PFSK-1 (cell line): ENCODE measurements around the gene NDST1.

Experiments used
- FOXP2 ChIP-seq: optimal IDR thresholded peaks from 2 replicates; pipeline ENCODE3; 2011; ENCODE audit warnings: borderline replicate concordance, control low read depth, inconsistent platforms; ENCODE audit not compliant: insufficient read depth; ENCODE audit errors: extremely low read length, extremely low read depth
- POLR2AphosphoS5 ChIP-seq: IDR thresholded peaks from 2 replicates; pipeline ENCODE4 v1.6.1; 2012; ENCODE audit warnings: low read depth, mild to moderate bottlenecking, control low read depth, low read length, moderate library complexity
- SIN3A ChIP-seq: IDR thresholded peaks from 2 replicates; pipeline ENCODE4 v1.6.1; 2012; ENCODE audit warnings: mild to moderate bottlenecking, low read length, moderate library complexity, borderline replicate concordance; ENCODE audit not compliant: insufficient read depth
- TAF1 ChIP-seq: IDR thresholded peaks from 2 replicates; pipeline ENCODE4 v1.6.1; 2012; ENCODE audit warnings: low read length, control low read depth, borderline replicate concordance; ENCODE audit not compliant: insufficient read depth
- TF ChIP-seq, protein P1 (sequence below), 2 experiments: IDR thresholded peaks; 2 replicates each; pipeline versions ENCODE4 v1.6.1 to v1.8.0; 2011 to 2012; ENCODE audit warnings: low read depth in 2 of 2, low read length in 2 of 2, control low read depth in 1 of 2, inconsistent platforms in 1 of 2, mild to moderate bottlenecking in 1 of 2, moderate library complexity in 1 of 2; ENCODE audit not compliant: insufficient read depth in 1 of 2

DNA sequence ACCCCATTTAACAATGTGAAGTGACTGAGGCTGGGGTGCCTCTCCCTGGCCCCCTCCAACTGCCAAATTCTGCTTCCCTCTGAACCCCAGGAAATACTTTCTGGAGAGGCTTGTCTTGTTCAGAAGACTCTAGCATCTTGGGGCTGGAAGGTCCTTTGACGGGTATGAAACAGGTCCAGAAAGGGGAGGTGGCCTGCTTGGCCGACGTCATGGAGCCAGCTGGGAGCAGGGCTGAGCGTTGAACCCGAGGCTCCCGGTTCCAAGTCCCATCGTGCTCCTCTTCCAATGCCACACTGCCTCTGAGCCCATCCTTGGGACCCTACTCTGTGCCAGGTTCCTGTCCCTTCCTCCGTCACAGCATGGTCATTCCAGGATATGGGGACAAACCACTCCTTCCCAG, 46.9 kb downstream of the NDST1 start:
- TF ChIP-seq POLR2AphosphoS5 (no peak), TAF1 (no peak), SIN3A (no peak), FOXP2 (no peak)
- TF ChIP-seq, protein P1, sequence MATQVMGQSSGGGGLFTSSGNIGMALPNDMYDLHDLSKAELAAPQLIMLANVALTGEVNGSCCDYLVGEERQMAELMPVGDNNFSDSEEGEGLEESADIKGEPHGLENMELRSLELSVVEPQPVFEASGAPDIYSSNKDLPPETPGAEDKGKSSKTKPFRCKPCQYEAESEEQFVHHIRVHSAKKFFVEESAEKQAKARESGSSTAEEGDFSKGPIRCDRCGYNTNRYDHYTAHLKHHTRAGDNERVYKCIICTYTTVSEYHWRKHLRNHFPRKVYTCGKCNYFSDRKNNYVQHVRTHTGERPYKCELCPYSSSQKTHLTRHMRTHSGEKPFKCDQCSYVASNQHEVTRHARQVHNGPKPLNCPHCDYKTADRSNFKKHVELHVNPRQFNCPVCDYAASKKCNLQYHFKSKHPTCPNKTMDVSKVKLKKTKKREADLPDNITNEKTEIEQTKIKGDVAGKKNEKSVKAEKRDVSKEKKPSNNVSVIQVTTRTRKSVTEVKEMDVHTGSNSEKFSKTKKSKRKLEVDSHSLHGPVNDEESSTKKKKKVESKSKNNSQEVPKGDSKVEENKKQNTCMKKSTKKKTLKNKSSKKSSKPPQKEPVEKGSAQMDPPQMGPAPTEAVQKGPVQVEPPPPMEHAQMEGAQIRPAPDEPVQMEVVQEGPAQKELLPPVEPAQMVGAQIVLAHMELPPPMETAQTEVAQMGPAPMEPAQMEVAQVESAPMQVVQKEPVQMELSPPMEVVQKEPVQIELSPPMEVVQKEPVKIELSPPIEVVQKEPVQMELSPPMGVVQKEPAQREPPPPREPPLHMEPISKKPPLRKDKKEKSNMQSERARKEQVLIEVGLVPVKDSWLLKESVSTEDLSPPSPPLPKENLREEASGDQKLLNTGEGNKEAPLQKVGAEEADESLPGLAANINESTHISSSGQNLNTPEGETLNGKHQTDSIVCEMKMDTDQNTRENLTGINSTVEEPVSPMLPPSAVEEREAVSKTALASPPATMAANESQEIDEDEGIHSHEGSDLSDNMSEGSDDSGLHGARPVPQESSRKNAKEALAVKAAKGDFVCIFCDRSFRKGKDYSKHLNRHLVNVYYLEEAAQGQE (IDR thresholded peaks at IDR 0.05; ENCODE audit: insufficient read depth in 1 of 2, low read depth in 2 of 2, low read length in 2 of 2): no peak
